H1 (cell line): Measurements from ENCODE around the gene MAPKAPK5. TPM values are rescaled to one million over a fixed set of nuclear protein-coding genes. Genes with fewer than 3 reads are reported as not detected.

Source experiments
- CTCF ChIA-PET: fragments of 300-600 bp; sonication (Branson Sonifier 250); formaldehyde crosslinking; loops from one replicate; lab custom pipeline; 2021; ENCODE audit not compliant: partially characterized antibody; lab: Charles Lee
- POLR2A ChIA-PET: fragments of 300-600 bp; sonication (Branson Sonifier 250); formaldehyde crosslinking; loops from one replicate; lab custom pipeline; 2021; ENCODE audit warnings: inconsistent platforms; ENCODE audit not compliant: partially characterized antibody; lab: Charles Lee
- DNase-seq, 2 experiments: peaks; one replicate each; pipeline versions ENCODE4 v3.0.0 to v3.0.0-alpha.2; 2010 to 2022; ENCODE audit warnings: low spot score in 2 of 2, low read depth in 1 of 2, mixed read lengths in 1 of 2
- FAIRE-seq: peaks from 2 replicates; lab custom pipeline; 2011; peaks lifted over from hg19 to GRCh38; lab: Jason Lieb, UNC
- H2AFZ ChIP-seq: 2 replicates; pipeline ENCODE4 v1.8.1; 2012; ENCODE audit warnings: low read length, inconsistent platforms
- H2AK5ac ChIP-seq: 2 replicates; pipeline ENCODE4 v1.6.1; 2013; ENCODE audit warnings: low read depth, low read length
- H2BK120ac ChIP-seq: replicated peaks from 2 replicates; pipeline ENCODE3; 2013; ENCODE audit warnings: low read depth, low read length, inconsistent platforms
- H2BK12ac ChIP-seq: 2 replicates; pipeline ENCODE4 v1.6.1; 2013; ENCODE audit warnings: low read depth, low read length
- H2BK15ac ChIP-seq: 2 replicates; pipeline ENCODE4 v1.6.1; 2013; ENCODE audit warnings: low read length
- H2BK20ac ChIP-seq: 2 replicates; pipeline ENCODE4 v1.6.1; 2013; ENCODE audit warnings: low read length
- H2BK5ac ChIP-seq: 2 replicates; pipeline ENCODE4 v1.6.1; 2013; ENCODE audit warnings: low read depth, low read length
- H3K14ac ChIP-seq: 2 replicates; pipeline ENCODE4 v1.6.1; 2013; ENCODE audit warnings: inconsistent platforms; ENCODE audit not compliant: insufficient read length
- H3K18ac ChIP-seq: 2 replicates; pipeline ENCODE4 v1.6.1; 2013; ENCODE audit warnings: low read length; ENCODE audit errors: extremely low read depth
- H3K23ac ChIP-seq: 2 replicates; pipeline ENCODE4 v1.6.1; 2013; ENCODE audit warnings: inconsistent platforms; ENCODE audit not compliant: insufficient read length
- H3K23me2 ChIP-seq: 2 replicates; pipeline ENCODE4 v1.6.1; 2013; ENCODE audit warnings: low read depth, low read length
- H3K27ac ChIP-seq: 2 replicates; pipeline ENCODE4 v1.6.1; 2011; ENCODE audit warnings: low read depth, low read length, inconsistent platforms
- H3K27me3 ChIP-seq, 4 experiments: replicated peaks in 1 of 4; 1 replicate in 1 of 4; 2 replicates in 3 of 4; pipeline versions ENCODE4 v1.6.1 to v1.8.1; 2011 to 2013; ENCODE audit warnings: low read length in 3 of 4, mild to moderate bottlenecking in 3 of 4, inconsistent platforms in 2 of 4, mixed read lengths in 2 of 4, moderate library complexity in 1 of 4; ENCODE audit not compliant: control insufficient read depth in 3 of 4, insufficient read depth in 3 of 4; ENCODE audit errors: extremely low read depth in 1 of 4
- H3K36me3 ChIP-seq, 4 experiments: 2 replicates each; pipeline versions ENCODE4 v1.6.1 to v1.8.1; 2011 to 2013; ENCODE audit warnings: mild to moderate bottlenecking in 4 of 4, low read length in 3 of 4, moderate library complexity in 2 of 4, control low read depth in 1 of 4, inconsistent platforms in 1 of 4; ENCODE audit not compliant: insufficient read depth in 4 of 4, control insufficient read depth in 2 of 4
- H3K4ac ChIP-seq: replicated peaks from 2 replicates; pipeline ENCODE3; 2013; ENCODE audit warnings: low read length, low read depth, mixed read lengths, inconsistent platforms; ENCODE audit not compliant: insufficient read length
- H3K4me1 ChIP-seq, 4 experiments: replicated peaks in 1 of 4; 1 replicate in 1 of 4; 2 replicates in 3 of 4; pipeline versions ENCODE4 v1.6.1 to v1.8.1; 2011 to 2013; ENCODE audit warnings: low read length in 3 of 4, inconsistent platforms in 2 of 4, mixed read lengths in 1 of 4; ENCODE audit not compliant: insufficient read depth in 4 of 4, control insufficient read depth in 3 of 4
- H3K4me2 ChIP-seq, 2 experiments: 2 replicates each; pipeline versions ENCODE4 v1.6.1 to v1.8.1; 2011 to 2013; ENCODE audit warnings: low read depth in 2 of 2, low read length in 2 of 2, control low read depth in 1 of 2, inconsistent platforms in 1 of 2, mild to moderate bottlenecking in 1 of 2; ENCODE audit not compliant: insufficient read depth in 1 of 2
- H3K4me3 ChIP-seq, 4 experiments: fragments of 200-600, 300-600 bp in 1 of 4; sonication (generic), shearing (Covaris generic), sonication (Bioruptor Twin) in 1 of 4; 2 replicates each; pipeline versions ENCODE4 v1.5.1 to v1.8.1; 2011 to 2016; ENCODE audit warnings: low read length in 4 of 4, low read depth in 3 of 4, control low read depth in 2 of 4, inconsistent platforms in 2 of 4, mild to moderate bottlenecking in 2 of 4, mixed read lengths in 1 of 4, moderate library complexity in 1 of 4; ENCODE audit not compliant: insufficient read depth in 2 of 4; ENCODE audit errors: extremely low read depth in 1 of 4
- H3K56ac ChIP-seq: replicated peaks from 2 replicates; pipeline ENCODE3; 2013; ENCODE audit warnings: low read depth, mild to moderate bottlenecking, mixed read lengths, low read length, inconsistent platforms; ENCODE audit not compliant: insufficient read length
- H3K79me1 ChIP-seq: 2 replicates; pipeline ENCODE4 v1.6.1; 2013; ENCODE audit warnings: low read depth, low read length, control low read depth
- H3K79me2 ChIP-seq, 2 experiments: 2 replicates each; pipeline versions ENCODE4 v1.6.1 to v1.8.1; 2012 to 2013; ENCODE audit warnings: low read length in 2 of 2, mild to moderate bottlenecking in 2 of 2, inconsistent platforms in 1 of 2; ENCODE audit not compliant: insufficient read depth in 2 of 2, control insufficient read depth in 1 of 2
- H3K9ac ChIP-seq, 4 experiments: replicated peaks in 1 of 4; 1 replicate in 1 of 4; 2 replicates in 3 of 4; pipeline versions ENCODE4 v1.6.1 to v1.8.1; 2011 to 2013; ENCODE audit warnings: low read depth in 3 of 4, low read length in 3 of 4, control low read depth in 2 of 4, mild to moderate bottlenecking in 2 of 4, moderate library complexity in 2 of 4, inconsistent platforms in 1 of 4; ENCODE audit errors: extremely low read depth in 1 of 4
- H3K9me3 ChIP-seq, 2 experiments: 2 replicates each; pipeline versions ENCODE4 v1.6.1 to v1.8.1; 2012 to 2013; ENCODE audit warnings: mild to moderate bottlenecking in 2 of 2, moderate library complexity in 2 of 2, control low read depth in 1 of 2, inconsistent platforms in 1 of 2, low read depth in 1 of 2, low read length in 1 of 2, mixed read lengths in 1 of 2; ENCODE audit not compliant: insufficient read depth in 2 of 2
- H4K20me1 ChIP-seq, 2 experiments: replicated peaks in 1 of 2; 2 replicates each; pipeline versions ENCODE3 to v1.8.1; 2011 to 2013; ENCODE audit warnings: inconsistent platforms in 2 of 2, low read length in 2 of 2, mild to moderate bottlenecking in 1 of 2; ENCODE audit not compliant: insufficient read depth in 2 of 2, control insufficient read depth in 1 of 2
- H4K5ac ChIP-seq: 2 replicates; pipeline ENCODE4 v1.6.1; 2013; ENCODE audit warnings: low read length, low read depth, mixed read lengths, inconsistent platforms; ENCODE audit not compliant: insufficient read length
- H4K8ac ChIP-seq: 2 replicates; pipeline ENCODE4 v1.8.0; 2013; ENCODE audit warnings: mild to moderate bottlenecking, moderate library complexity, low read length, inconsistent platforms; ENCODE audit not compliant: insufficient read depth; ENCODE audit errors: extremely low read depth
- H4K91ac ChIP-seq: replicated peaks from 2 replicates; pipeline ENCODE3; 2013; ENCODE audit warnings: low read length, mixed read lengths, inconsistent platforms; ENCODE audit not compliant: insufficient read length
- CEBPB ChIP-seq: IDR thresholded peaks from 2 replicates; pipeline ENCODE4 v1.6.1; 2012; ENCODE audit warnings: low read depth, low read length
- EGR1 ChIP-seq: IDR thresholded peaks from 2 replicates; pipeline ENCODE4 v1.6.1; 2011; ENCODE audit warnings: low read depth, low read length, borderline replicate concordance
- JUN ChIP-seq: IDR thresholded peaks from 2 replicates; pipeline ENCODE4 v1.6.1; 2011; ENCODE audit warnings: low read depth, mild to moderate bottlenecking, improper control_type of control experiment, low read length
- POLR2AphosphoS5 ChIP-seq: IDR thresholded peaks from 2 replicates; pipeline ENCODE4 v1.6.1; 2011; ENCODE audit warnings: low read depth, low read length
- RXRA ChIP-seq: IDR thresholded peaks from 2 replicates; pipeline ENCODE4 v1.6.1; 2011; ENCODE audit warnings: low read depth, mild to moderate bottlenecking, low read length, moderate library complexity; ENCODE audit not compliant: insufficient read depth
- SP1 ChIP-seq: IDR thresholded peaks from 2 replicates; pipeline ENCODE4 v1.6.1; 2011; ENCODE audit warnings: low read depth, low read length
- TEAD4 ChIP-seq: IDR thresholded peaks from 2 replicates; pipeline ENCODE4 v1.6.1; 2012; ENCODE audit warnings: low read depth, low read length, inconsistent platforms, mixed read lengths
- WGBS, 2 experiments: shearing (Covaris generic) in 1 of 2; methylation state at CpG; one replicate each; pipeline versions ENCODE4 v1.1.6 to v1.1.7; 2013 to 2015; ENCODE audit warnings: low lambda C conversion rate in 2 of 2, mixed read lengths in 2 of 2, inconsistent platforms in 1 of 2, low coverage in 1 of 2, missing lambda C conversion rate in 1 of 2; ENCODE audit not compliant: insufficient replicate concordance in 2 of 2, insufficient coverage in 1 of 2, insufficient read length in 1 of 2; ENCODE audit errors: extremely low coverage in 1 of 2, missing lambda C conversion rate in 1 of 2; 5-methylcytosine and 5-hydroxymethylcytosine counted together
- polyA plus RNA-seq, 7 experiments: library from polyadenylated mRNA; depleted of rRNA in 3 of 7; stranded (reverse) in 5 of 7; unstranded in 2 of 7; fragments of >200 nt in 5 of 7; fragments of 200-250 nt in 2 of 7; gene quantifications; 1 replicate in 5 of 7; 2 replicates in 1 of 7; 4 replicates in 1 of 7; pipeline versions ENCODE4 v1.2.1 to v1.2.3, GENCODE V29; 2011 to 2013; ENCODE audit warnings: missing spikeins in 2 of 7, mixed read lengths in 2 of 7
- total RNA-seq: library from RNA; stranded (reverse); fragmentation: NEBNext Ultra II Directional; extraction: Animal tissue kit (Norgen Biotek cat#: 25700); gene quantifications from 2 replicates; pipeline ENCODE4 v1.2.1, GENCODE V29; 2021

MAPKAPK5 gene
- total and polyA plus RNA-seq, 2 of the 8 experiments (the other 6 are each of a cell fraction or from before 2014, with no cell fraction given): 40.0 to 91.5 TPM

GRCh38 chr12:111806304-111806703, 35.7 kb upstream of the MAPKAPK5 start:
- Histone ChIP-seq H3K23me2 (no peaks in the 10 kb centered on the region), H2BK120ac (no peak overlapping the region), H3K79me1 (no peaks in the 10 kb centered on the region), H2BK12ac (no peak overlapping the region), H3K4me3 (no peak overlapping the region), H3K4ac (no peak overlapping the region), H2AK5ac (no peak overlapping the region), H3K27me3 (no peaks in the 10 kb centered on the region), H2BK20ac (no peak overlapping the region), H2BK5ac (no peak overlapping the region), H4K20me1 (no peaks in the 10 kb centered on the region), H4K8ac (no peak overlapping the region), H3K9me3 (no peaks in the 10 kb centered on the region), H3K14ac (no peak overlapping the region), H2BK15ac (no peak overlapping the region), H4K5ac (no peak overlapping the region), H3K4me2 (no peak overlapping the region), H3K36me3 (peaks cover 0 to 9% (median 1%) of the 10 kb centered on the region in 4 experiments; a peak in 2 of 8 replicates), H3K27ac (no peak overlapping the region), H3K18ac (no peak overlapping the region), H2AFZ (no peak overlapping the region), H4K91ac (no peak overlapping the region), H3K4me1 (no peaks in the 10 kb centered on the region), H3K56ac (no peak overlapping the region), H3K9ac (no peak overlapping the region), H3K23ac (no peak overlapping the region), H3K79me2 (no peaks in the 10 kb centered on the region)
- ChIA-PET POLR2A (interaction anchor here (0.6 kb wide), 1 partner anchor 50 kb away, joined by 3 read pairs; no protein-coding TSS in a partner anchor), CTCF (interaction anchor here (0.7 to 3.6 kb wide), 4 partner anchors 9 to 52 kb away, joined by 3 to 15 read pairs (median 4); no protein-coding TSS in a partner anchor)
- FAIRE-seq (no peak), DNase-seq (no peak)
- WGBS, 2 experiments: 85% methylated on average over 3 of the region's 4 CpGs; no CpG with 5 or more reads in 1 of the 2 experiments
- TF ChIP-seq CEBPB (no peak), SP1 (no peak), RXRA (no peak), JUN (no peak), EGR1 (no peak), TEAD4 (no peak), POLR2AphosphoS5 (no peak)
